HepG2 (cell line): ENCODE measurements around the gene SPHK1. TPM values are rescaled to one million over a fixed set of nuclear protein-coding genes. Genes with fewer than 3 reads are reported as not detected.

Experiments used
- BRCA1 ChIP-seq: sonication (generic); formaldehyde crosslinking; IDR thresholded peaks from 2 replicates; pipeline ENCODE4 v1.4.0; 2020; ENCODE audit warnings: missing genetic modification reagents
- CENPX ChIP-seq: sonication (generic); formaldehyde crosslinking; IDR thresholded peaks from 2 replicates; pipeline ENCODE4 v1.9.0; 2021; ENCODE audit warnings: mild to moderate bottlenecking, missing genetic modification reagents, moderate library complexity
- FOXK1 ChIP-seq: sonication (generic); formaldehyde crosslinking; IDR thresholded peaks from 2 replicates; pipeline ENCODE4 v1.4.0; 2020; ENCODE audit warnings: low read depth, missing genetic modification reagents, borderline replicate concordance
- ISL2 ChIP-seq: sonication (generic); formaldehyde crosslinking; IDR thresholded peaks from 2 replicates; pipeline ENCODE4 v1.5.0; 2020; ENCODE audit warnings: missing genetic modification reagents
- JUNB ChIP-seq: sonication (generic); formaldehyde crosslinking; IDR thresholded peaks from 2 replicates; pipeline ENCODE4 v1.8.0; 2022; ENCODE audit warnings: missing genetic modification reagents, mild to moderate bottlenecking, borderline replicate concordance
- NPAS2 ChIP-seq: sonication (generic); formaldehyde crosslinking; IDR thresholded peaks from 2 replicates; pipeline ENCODE4 v1.8.0; 2022; ENCODE audit warnings: mild to moderate bottlenecking, missing genetic modification reagents, borderline replicate concordance
- NR1H2 ChIP-seq: sonication (generic); formaldehyde crosslinking; IDR thresholded peaks from 2 replicates; pipeline ENCODE4 v1.8.1; 2022; ENCODE audit warnings: low read depth, missing genetic modification reagents, borderline replicate concordance
- NR2F6 ChIP-seq, 2 experiments: IDR thresholded peaks; 2 replicates each; pipeline ENCODE4 v1.6.1; 2016; ENCODE audit warnings: antibody characterized with exemption in 1 of 2, mild to moderate bottlenecking in 1 of 2
- PHF21A ChIP-seq: sonication (generic); formaldehyde crosslinking; IDR thresholded peaks from 2 replicates; pipeline ENCODE4 v1.5.0; 2020; ENCODE audit warnings: mild to moderate bottlenecking, missing genetic modification reagents
- PLRG1 ChIP-seq: fragments of 450-650 bp; conservative IDR thresholded peaks from 2 replicates; pipeline ENCODE4 v1.6.1; 2016
- RAD21 ChIP-seq: fragments of 450-650 bp; formaldehyde crosslinking; IDR thresholded peaks from 2 replicates; pipeline ENCODE4 v1.5.0; 2020; ENCODE audit warnings: mild to moderate bottlenecking
- RBAK ChIP-seq: sonication (generic); formaldehyde crosslinking; IDR thresholded peaks from 2 replicates; pipeline ENCODE4 v1.5.1; 2020; ENCODE audit warnings: mild to moderate bottlenecking, missing genetic modification reagents
- SMAD9 ChIP-seq: sonication (generic); formaldehyde crosslinking; IDR thresholded peaks from 2 replicates; pipeline ENCODE4 v1.5.1; 2020; ENCODE audit warnings: mild to moderate bottlenecking, missing genetic modification reagents
- SNAI1 ChIP-seq: sonication (generic); formaldehyde crosslinking; IDR thresholded peaks from 2 replicates; pipeline ENCODE4 v1.5.0; 2020; ENCODE audit warnings: mild to moderate bottlenecking, missing genetic modification reagents, borderline replicate concordance
- TSC22D2 ChIP-seq: sonication (generic); formaldehyde crosslinking; IDR thresholded peaks from 2 replicates; pipeline ENCODE4 v1.5.1; 2020; ENCODE audit warnings: missing genetic modification reagents, mild to moderate bottlenecking, borderline replicate concordance
- YY1 ChIP-seq: IDR thresholded peaks from 2 replicates; pipeline ENCODE4 v1.6.1; 2011; ENCODE audit warnings: low read length, low read depth, moderate library complexity, mild to moderate bottlenecking; ENCODE audit not compliant: insufficient read depth, insufficient replicate concordance
- ZFP90 ChIP-seq: sonication (generic); formaldehyde crosslinking; IDR thresholded peaks from 2 replicates; pipeline ENCODE4 v1.8.0; 2022; ENCODE audit warnings: missing genetic modification reagents, mild to moderate bottlenecking, inconsistent platforms, borderline replicate concordance
- ZIK1 ChIP-seq: sonication (generic); formaldehyde crosslinking; IDR thresholded peaks from 2 replicates; pipeline ENCODE4 v1.5.0; 2020; ENCODE audit warnings: mild to moderate bottlenecking, low read depth, missing genetic modification reagents, borderline replicate concordance
- ZNF350 ChIP-seq: sonication (generic); formaldehyde crosslinking; IDR thresholded peaks from 2 replicates; pipeline ENCODE4 v1.4.0; 2020; ENCODE audit warnings: mild to moderate bottlenecking, low read depth, missing genetic modification reagents, borderline replicate concordance
- ZNF577 ChIP-seq: sonication (generic); formaldehyde crosslinking; IDR thresholded peaks from 2 replicates; pipeline ENCODE4 v1.4.0; 2020; ENCODE audit warnings: mild to moderate bottlenecking, low read depth, missing genetic modification reagents, borderline replicate concordance
- ZNF788 ChIP-seq: sonication (generic); formaldehyde crosslinking; IDR thresholded peaks from 2 replicates; pipeline ENCODE4 v1.5.0; 2020; ENCODE audit warnings: mild to moderate bottlenecking, missing genetic modification reagents, borderline replicate concordance
- ZSCAN30 ChIP-seq: sonication (generic); formaldehyde crosslinking; IDR thresholded peaks from 2 replicates; pipeline ENCODE4 v1.5.0; 2020; ENCODE audit warnings: mild to moderate bottlenecking, missing genetic modification reagents
- polyA plus RNA-seq, 8 experiments: library from polyadenylated mRNA; depleted of rRNA in 3 of 8; stranded (reverse) in 7 of 8; unstranded in 1 of 8; fragments of >200 nt; fragmentation: Illumina TruSeq in 4 of 8; extraction: Trizol in 4 of 8; gene quantifications; 2 replicates each; pipeline versions ENCODE4 v1.2.1 to v1.2.3, GENCODE V29; 2011 to 2016; ENCODE audit warnings: low read depth in 4 of 8, missing spikeins in 1 of 8, mixed read lengths in 1 of 8; ENCODE audit not compliant: insufficient read depth in 1 of 8
- total RNA-seq, 5 experiments: library from RNA; depleted of rRNA; stranded (reverse); fragments of >200 nt; fragmentation: Illumina TruSeq; extraction: Trizol; gene quantifications; 2 replicates each; pipeline ENCODE4 v1.2.3, GENCODE V29; 2016; ENCODE audit warnings: low read depth in 1 of 5
- TF ChIP-seq, protein P1 (sequence below): sonication (generic); formaldehyde crosslinking; conservative IDR thresholded peaks from 2 replicates; pipeline ENCODE4 v1.8.0; 2022; ENCODE audit warnings: mild to moderate bottlenecking, moderate library complexity, missing genetic modification reagents
- TF ChIP-seq, protein P2 (sequence below): sonication (generic); formaldehyde crosslinking; IDR thresholded peaks from 2 replicates; pipeline ENCODE4 v1.5.1; 2020; ENCODE audit warnings: mild to moderate bottlenecking, missing genetic modification reagents, moderate library complexity
- TF ChIP-seq, protein P3 (sequence below): sonication (generic); formaldehyde crosslinking; IDR thresholded peaks from 2 replicates; pipeline ENCODE4 v1.8.1; 2023; ENCODE audit warnings: mild to moderate bottlenecking, missing genetic modification reagents, borderline replicate concordance

Gene SPHK1
- total and polyA plus RNA-seq, 2 of the 13 experiments (the other 11 are each of a cell fraction or from before 2014, with no cell fraction given) = 129 to 160 TPM

DNA sequence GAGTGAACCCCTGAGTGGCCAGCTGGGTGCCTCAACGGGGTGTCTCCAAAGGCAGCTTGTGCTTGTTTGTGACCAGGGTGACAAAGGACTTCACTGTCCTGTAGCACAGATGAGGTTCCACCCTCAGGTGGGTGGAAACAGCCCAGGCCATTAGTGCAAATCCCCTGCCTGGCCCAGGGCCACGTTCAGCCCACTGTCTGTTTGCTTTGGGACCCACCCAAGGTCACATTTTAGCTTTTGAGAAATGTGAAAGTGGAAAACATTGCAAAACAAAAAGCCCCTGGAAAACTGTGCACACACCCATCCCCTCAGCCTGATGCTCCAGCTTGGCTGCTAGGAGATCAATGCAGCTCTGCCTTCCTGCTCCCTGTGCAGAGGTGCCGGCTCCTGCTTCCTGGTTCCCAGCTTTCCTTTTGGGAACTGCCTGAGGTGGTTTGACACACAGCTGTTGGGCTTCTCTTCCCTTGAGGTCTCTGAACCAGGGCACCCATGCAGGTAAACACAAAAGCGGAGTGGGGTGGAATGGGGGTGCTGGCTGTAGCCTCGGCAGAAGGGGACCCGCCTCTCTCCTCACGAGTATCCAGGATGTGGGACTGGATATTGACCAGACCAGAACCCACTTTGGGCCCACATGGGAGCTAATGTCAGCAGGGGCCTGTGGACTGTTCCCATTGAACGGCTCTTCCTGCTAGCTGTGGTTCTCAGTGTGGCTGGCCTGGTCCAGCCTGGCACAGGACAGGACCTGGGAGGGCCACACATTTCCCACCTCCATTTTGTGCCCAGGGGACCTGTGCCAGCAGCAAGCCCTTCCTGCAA, 7.9 kb upstream of the SPHK1 start (continued):
- TF ChIP-seq NPAS2 (CRISPR knock-in tag) = no peak
- no peak for TF ChIP-seq SMAD9
- peak; percentile 15 for TF ChIP-seq YY1
- TF ChIP-seq ZIK1 (CRISPR knock-in tag) = peak; percentile 45; the same call in 1 of the 2 replicates
- TF ChIP-seq, protein P1, sequence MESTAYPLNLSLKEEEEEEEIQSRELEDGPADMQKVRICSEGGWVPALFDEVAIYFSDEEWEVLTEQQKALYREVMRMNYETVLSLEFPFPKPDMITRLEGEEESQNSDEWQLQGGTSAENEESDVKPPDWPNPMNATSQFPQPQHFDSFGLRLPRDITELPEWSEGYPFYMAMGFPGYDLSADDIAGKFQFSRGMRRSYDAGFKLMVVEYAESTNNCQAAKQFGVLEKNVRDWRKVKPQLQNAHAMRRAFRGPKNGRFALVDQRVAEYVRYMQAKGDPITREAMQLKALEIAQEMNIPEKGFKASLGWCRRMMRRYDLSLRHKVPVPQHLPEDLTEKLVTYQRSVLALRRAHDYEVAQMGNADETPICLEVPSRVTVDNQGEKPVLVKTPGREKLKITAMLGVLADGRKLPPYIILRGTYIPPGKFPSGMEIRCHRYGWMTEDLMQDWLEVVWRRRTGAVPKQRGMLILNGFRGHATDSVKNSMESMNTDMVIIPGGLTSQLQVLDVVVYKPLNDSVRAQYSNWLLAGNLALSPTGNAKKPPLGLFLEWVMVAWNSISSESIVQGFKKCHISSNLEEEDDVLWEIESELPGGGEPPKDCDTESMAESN (CRISPR knock-in tag) = peak; percentile 84; the same call in 1 of the 2 replicates
- TF ChIP-seq ZNF577 (CRISPR knock-in tag) = no peak
- TF ChIP-seq, protein P2, sequence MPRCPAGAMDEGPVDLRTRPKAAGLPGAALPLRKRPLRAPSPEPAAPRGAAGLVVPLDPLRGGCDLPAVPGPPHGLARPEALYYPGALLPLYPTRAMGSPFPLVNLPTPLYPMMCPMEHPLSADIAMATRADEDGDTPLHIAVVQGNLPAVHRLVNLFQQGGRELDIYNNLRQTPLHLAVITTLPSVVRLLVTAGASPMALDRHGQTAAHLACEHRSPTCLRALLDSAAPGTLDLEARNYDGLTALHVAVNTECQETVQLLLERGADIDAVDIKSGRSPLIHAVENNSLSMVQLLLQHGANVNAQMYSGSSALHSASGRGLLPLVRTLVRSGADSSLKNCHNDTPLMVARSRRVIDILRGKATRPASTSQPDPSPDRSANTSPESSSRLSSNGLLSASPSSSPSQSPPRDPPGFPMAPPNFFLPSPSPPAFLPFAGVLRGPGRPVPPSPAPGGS = 0 out of 2 replicates have a peak, but pooled peaks have one; percentile 14
- peak; percentile 96 for TF ChIP-seq PHF21A (CRISPR knock-in tag)
- TF ChIP-seq JUNB = no peak
- TF ChIP-seq FOXK1 (CRISPR knock-in tag) = peak; percentile 65; the same call in 1 of the 2 replicates
- TF ChIP-seq SNAI1 = peak; percentile 91; the same call in 1 of the 2 replicates
- no peak; the same call in 1 of the 2 replicates for TF ChIP-seq BRCA1 (CRISPR knock-in tag)
- TF ChIP-seq ZNF350 (CRISPR knock-in tag) = peak; percentile 89; the same call in 1 of the 2 replicates
- peak; percentile 53 for TF ChIP-seq RAD21 (CRISPR knock-in tag)
- TF ChIP-seq CENPX = no peak
- TF ChIP-seq TSC22D2 = peak; percentile 64
- TF ChIP-seq RBAK (CRISPR knock-in tag) = peak; percentile 83; the same call in 1 of the 2 replicates
- TF ChIP-seq PLRG1 = no peak
- peak; percentile 96 for TF ChIP-seq ISL2 (CRISPR knock-in tag)
- TF ChIP-seq, protein P3, sequence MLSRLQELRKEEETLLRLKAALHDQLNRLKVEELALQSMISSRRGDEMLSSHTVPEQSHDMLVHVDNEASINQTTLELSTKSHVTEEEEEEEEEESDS (CRISPR knock-in tag) = no peak
- TF ChIP-seq NR1H2 (CRISPR knock-in tag) = no peak; the same call in 1 of the 2 replicates
- peak; percentile 85; the same call in 1 of the 2 replicates for TF ChIP-seq ZNF788 (CRISPR knock-in tag)
- no peak; the same call in 1 of the 2 replicates for TF ChIP-seq ZFP90 (CRISPR knock-in tag)
- peak; percentile 89 for TF ChIP-seq NR2F6 (IDR thresholded peaks at IDR 0.05)
- peak; percentile 93 for TF ChIP-seq NR2F6 (CRISPR knock-in tag; IDR thresholded peaks at IDR 0.05)
- no peak for TF ChIP-seq ZSCAN30 (CRISPR knock-in tag)
